ENCODE measurements around the gene LDB2.

GRCh38 chr4:16875487-16875886 lies 23.0 kb downstream of the LDB2 start:
- TF ChIP-seq CTCF (conservative IDR thresholded peaks at IDR 0.05) (no peak), EZH2 (IDR thresholded peaks at IDR 0.05; ENCODE audit: low read depth) (no peak)
